Fibroblast of skin of abdomen (primary cell): ENCODE results near the gene GBX1.

Experiments used
- DNase-seq: peaks from one replicate; pipeline ENCODE4 v3.0.0-alpha.2; 2013

Gene GBX1

DNA sequence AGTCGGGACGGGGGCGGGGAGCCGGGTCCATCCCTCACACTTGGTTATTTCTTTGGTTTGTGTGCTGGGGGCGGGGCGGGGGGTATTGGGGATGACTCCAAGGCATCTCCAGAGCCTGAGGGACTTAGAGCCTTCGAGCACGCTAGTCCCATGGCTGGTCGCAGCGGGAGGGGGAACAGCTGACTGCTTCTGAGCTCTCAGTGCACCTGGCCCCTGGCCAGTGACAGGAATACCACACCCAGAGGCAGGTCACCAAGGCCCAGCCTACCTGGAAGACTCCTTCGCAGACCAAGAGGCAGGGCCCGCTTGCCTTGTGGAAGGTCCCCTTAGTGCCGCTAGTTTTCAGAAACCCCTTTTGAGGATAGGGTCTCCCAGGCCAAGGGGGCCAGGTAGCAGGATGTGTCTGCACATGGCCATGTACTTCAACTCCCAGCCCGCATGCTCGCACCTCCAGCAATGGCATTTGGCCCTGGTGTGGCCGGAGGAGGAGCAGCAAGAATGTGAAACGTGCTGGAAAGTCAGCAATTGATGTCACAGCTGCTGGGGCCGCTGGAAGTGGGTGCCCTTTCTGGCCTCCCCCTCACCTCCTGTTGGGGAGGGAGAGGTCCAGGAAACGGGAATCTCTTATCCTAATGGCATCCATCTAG lies 40.9 kb downstream of the GBX1 start:
- DNase-seq = no peak

DNA sequence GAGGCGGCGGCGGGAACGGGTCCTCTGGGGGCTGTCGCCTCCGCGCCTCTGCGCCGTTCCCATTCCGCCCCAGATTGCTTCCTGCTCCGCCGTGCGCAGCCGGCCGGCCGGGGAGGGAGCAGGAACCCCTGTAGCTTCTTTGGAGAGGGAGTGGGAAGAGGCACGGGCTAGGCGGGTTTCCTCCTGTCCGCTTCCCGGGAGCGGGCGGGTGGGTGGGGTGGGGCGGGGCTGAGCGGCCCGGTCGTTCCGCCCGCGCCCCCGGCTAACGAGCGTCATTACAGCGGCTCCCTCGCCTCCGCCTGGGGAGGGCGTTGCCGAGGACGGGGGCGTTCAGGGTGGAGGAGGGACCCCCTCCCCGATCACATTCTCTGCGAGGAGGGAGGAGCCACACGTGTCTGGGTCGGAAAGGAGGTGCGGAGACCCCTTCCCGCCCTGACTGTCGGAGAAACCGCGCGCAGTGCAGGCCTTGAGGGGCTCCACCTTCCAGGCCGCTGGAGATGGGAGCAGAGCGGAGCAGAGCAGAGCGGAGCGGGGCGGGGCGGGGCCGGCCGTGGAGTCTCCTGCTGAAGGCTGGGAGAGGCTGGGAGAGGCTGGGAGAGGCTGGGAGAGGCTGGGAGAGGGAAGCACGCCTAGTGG lies 41.5 kb downstream of the GBX1 start:
- DNase-seq = peak; percentile 6

DNA sequence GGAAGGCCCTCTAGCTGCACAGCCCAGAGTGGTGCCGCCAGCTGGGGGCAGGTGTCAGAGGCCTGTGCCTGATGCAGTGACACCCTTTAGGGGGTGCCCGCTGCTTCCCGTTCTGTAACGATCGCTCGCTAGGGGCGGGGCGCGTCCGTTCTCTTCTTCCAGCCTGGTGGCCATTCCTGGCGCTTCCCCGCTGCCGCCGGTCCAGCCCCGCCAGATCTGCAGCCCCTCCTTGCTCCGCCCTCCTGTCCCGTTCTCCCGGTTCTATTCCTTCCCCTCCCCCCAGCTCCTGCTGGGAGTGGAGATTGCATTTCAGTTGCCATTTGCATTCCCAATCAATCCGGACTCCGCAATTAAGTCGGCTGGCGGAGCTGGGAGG lies 42.0 kb downstream of the GBX1 start:
- DNase-seq = peak; percentile 31

DNA sequence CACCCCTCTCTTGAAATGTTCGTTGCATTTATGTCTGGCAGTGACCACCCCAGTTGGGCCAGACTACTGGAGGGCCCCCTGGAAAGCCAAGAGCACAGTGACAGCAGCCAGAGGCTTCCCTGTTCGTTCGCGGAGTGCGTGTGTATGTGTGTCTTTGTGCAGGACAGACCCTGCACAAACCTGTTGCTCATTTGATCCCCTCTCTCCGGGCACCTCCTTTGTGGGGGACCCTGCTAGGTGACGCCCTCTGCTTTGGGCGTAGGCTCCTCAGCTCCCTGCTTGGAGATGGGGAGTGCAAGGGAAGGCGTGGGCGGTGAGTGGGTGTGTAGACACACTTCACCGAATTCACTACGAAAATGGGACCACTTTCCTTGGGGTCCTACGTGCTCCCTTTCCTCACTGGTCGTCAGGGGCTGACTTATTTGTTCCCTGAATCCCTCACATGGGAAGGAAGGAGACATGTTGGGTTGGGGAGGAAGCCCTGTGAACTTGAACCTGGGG lies 42.5 kb downstream of the GBX1 start:
- DNase-seq = no peak

DNA sequence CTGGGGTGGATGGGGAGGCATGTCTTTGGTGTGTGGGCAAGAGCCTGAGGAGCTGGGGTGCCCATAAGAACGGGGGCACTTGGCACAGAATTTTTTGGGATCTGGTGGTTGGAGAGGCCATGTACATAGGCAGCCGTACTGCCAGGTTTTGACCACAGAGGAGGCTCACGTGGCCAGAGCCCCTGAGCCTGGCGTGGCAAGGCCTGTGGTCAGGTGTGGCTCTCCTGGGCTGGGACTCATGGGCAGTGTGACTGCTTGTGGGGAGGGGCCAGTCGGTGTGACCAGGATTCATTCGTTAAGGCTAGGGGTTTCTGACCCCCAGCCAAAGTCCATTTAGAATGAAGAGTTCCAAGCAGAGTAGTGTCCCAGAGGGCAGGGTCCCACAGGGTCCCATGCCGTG lies 43.0 kb downstream of the GBX1 start:
- no peak for DNase-seq

DNA sequence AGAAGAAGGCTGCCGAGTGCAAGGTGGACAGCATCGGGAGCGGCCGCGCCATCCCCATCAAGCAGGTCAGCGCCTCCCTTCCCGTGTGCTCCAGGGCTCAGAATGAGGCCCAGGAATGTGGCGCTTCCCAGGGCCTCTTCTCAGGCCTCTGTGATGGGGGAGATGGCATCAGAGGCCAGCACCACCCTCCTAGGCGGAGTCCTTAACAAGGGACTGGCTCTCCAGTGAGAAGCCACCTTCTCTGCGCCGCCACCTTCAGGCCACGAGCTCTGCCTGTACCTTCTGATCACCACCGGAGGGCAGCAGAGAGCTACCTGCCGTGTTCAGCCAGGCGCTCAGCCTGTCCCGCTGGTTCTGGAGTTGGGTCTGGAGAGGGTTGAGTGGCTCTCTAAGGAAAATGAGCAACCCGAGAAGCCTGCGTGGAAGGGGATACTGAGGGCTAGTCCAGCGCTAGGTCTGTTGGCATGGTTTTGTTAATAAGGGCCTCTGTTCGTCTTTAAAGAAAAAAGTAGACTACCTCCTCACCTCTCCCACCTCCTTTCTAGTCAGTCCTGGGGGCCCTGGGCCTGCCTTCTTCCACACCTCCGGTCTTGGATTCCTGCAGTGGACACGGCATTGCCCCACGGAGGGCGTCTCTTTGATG lies 43.6 kb downstream of the GBX1 start:
- DNase-seq = peak; percentile 73

DNA sequence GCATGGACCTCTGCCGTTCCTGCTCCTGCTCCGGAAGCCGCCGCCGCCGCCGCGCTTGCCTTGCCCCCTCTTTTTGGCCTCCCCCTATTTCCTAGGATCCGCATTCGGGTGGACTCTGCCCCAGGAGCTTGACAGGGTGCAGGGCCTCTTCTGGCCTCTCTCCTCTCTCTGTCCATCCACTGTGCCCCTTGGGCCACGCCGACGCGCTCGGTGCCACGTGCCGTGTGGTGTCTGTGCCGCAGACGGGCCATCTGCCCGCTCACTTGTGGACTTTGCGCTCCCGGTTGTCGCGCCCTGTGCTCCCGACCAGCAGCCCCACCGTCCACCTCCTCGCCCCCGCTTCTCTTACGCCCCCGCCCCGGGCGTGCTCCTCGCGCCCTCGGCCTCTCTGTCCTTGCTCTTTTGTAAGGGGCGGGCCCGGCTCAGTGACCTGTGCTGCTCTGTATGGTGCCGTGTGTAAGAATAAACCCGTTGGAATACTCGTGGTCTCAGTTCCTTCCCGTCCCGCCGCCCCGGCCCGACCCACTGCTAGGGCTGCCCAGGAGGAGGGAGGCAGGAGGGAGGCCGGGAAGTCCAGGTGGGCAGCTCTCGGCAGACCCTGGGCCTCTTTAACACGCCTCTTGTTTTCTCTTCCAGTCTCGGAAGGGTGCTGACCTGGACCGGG lies 44.2 kb downstream of the GBX1 start:
- DNase-seq = no peak

DNA sequence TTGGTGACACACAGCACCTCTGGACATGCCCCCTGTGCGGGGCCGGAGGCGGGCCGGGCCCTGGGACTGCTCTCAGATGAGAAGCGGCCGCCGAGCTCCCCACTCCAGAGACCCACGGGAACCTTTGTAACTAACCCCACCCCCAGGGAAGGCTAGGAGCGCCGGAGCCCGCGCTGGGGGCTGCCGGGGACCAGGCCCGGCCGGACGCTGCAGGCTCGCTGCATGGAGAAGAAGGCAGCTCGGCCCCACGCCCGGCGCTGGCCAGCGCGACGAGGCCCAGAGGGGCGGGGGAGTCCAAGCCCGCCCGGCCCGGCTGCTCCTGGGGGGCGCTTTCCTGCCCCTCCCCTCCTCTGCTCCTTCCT lies 44.7 kb downstream of the GBX1 start:
- DNase-seq = no peak

DNA sequence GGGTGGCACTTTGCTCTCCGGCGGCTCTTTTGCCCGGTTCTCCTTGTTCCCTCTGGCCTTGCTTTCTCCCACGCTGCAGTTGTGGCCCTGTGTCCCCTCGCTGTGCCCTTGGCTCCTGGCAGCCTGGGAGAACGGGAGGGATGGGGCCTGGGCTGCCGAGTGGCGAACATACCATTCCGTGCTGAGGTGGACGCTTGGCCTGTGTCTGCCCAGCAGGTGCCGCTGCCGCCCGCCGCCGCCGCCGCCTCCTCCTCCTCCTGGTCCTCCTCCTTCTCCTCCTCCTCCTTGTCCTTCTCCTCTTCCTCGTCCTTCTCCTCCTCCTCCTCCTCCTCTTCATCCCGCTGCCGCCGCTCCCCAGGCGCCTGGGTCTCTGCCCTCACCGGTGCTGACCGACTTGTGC lies 45.2 kb downstream of the GBX1 start:
- DNase-seq = no peak

DNA sequence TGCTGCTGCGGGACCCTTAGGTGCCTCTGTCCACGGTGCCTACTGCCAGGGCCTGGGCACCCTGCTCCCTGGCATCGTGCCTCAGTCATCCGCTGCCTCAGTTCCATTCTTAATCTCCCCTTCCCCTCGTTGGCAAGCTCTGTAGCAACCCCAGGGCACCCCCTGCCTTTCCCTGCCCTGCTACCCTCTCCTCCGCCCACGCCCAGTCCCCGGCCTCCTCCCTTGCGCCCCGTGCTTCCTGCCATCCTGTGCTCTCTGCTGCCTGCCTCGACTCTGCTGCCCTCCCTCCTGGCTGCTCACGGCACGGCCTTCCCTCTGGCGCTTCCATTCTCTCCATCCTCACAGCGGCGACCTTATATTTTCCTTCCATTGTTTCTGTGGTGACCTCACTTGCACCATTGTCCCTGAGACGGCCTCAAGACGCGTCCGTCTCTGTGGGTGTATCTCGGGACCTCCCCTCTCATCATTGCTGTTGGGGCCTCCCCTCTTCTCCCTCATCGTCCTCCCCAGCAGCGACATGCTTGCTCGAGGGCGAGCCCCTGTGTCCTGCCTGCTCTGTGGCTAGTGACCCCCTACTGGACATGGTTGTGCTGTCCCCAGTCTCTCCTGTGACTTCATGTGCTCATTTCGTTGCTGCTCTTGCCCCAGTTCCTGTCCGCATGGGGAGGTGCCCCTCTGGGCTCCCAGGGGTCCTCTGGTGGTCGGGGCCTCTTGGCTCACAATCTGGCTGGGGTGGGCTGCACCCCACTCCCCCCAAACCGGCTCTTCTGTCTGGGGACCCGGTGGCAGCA lies 45.9 kb downstream of the GBX1 start:
- DNase-seq = no peak

DNA sequence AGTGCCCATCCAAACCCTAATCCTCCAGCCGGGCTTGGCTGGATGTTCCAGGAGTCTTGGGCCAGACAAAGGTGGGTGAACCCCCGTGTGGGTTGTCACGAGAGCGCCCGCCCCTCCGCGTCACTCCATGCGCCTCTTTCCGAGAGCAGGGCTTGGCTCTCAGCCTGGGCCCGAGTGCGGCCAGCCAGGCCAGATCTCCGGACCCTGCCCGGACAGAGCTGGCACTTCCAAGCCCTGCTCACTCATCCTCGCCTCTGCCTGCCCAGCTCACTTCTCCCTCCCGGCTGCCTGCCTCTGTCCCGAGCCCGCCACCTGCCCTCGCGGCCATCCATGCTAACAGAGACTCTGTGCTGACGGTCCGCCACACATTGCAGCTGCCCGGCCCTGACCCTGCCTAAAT lies 46.6 kb downstream of the GBX1 start:
- DNase-seq = no peak

DNA sequence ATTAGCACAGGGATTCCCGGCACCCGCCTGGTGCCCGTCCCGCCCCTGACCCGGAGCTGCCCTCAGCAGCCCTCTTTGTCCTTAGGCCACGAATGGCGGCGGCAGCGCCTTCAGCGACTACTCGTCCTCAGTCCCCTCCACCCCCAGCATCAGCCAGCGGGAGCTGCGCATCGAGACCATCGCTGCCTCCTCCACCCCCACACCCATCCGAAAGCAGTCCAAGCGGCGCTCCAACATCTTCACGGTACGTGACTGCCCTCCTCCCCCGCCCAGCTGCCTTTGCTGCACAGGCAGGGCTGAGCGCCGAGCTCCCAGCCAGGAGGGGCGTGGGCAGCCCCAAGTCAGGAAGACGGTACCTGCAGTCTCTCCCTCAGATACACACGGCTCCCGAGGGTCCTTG lies 47.6 kb downstream of the GBX1 start:
- DNase-seq = no peak

DNA sequence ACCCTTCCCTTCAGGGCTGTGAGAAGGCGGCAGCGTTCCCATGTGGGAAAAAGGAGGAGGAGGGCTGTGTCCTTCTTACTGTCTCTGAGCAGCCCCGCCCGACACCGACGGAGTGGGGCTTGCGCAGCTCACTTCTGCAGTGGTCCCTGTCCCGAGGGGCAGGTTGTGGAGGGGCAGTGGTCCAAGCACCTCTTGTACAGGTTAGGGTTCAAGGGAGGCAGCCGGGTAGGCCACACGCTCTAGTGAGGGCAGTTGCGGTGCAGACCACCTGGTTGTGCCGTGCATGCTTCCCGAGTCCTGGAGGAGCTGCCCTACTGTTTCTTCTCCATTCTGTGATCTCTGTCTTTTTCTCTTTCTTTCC lies 48.5 kb downstream of the GBX1 start:
- no peak for DNase-seq

DNA sequence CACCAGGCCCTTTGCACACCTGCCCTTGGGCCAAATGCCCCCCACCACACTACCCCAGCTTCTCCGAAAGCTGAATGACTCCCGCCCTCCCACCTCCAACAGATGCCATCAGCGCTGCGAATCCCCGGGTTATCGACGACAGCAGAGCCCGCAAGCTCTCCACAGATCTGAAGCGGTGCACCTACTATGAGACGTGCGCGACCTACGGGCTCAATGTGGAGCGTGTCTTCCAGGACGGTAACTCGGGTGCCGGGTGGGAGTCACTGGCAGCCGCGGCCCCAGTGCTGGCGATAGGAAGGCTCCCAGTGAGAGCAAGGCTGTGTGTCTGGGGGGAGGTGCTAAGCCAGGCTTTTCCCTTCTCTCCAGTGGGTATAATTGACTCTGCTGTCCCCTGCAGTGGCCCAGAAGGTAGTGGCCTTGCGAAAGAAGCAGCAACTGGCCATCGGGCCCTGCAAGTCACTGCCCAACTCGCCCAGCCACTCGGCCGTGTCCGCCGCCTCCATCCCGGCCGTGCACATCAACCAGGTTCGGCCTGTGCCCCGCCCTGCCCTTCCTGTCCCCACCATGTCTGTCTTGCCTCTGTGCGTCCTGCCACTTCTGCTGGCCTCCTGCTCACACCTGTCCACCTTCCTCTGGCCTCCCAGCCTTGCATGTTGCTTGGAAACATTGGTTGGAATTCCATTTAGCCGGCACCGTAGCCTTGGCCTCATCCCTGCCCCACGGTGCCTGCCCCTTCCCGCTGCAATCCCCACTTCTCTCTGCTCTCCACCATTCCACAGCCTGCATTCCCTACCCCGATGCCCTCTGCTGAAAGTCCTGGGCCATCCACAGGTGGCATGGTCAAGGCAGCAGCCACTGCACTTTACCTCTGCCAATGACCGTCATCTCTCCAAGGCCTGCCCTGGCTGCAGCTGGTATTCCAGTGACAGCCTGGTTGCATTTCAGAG lies 49.1 kb downstream of the GBX1 start:
- DNase-seq = no peak

DNA sequence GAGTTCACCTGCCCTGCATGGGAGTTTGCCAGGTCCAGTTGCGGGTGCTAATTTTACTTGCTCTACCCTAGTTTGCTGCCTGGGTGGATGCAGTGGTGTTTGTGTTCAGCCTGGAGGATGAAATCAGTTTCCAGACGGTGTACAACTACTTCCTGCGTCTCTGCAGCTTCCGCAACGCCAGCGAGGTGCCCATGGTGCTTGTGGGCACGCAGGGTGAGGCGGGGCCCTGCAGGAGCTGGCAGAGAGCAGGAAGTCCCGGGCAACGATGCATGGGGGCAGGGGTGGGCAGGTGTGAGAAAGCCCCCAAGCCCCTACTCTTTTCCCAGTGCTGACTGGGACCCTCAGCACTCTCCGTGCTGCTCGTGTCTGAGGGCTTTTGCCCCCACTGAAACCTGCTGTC lies 49.9 kb downstream of the GBX1 start:
- no peak for DNase-seq

DNA sequence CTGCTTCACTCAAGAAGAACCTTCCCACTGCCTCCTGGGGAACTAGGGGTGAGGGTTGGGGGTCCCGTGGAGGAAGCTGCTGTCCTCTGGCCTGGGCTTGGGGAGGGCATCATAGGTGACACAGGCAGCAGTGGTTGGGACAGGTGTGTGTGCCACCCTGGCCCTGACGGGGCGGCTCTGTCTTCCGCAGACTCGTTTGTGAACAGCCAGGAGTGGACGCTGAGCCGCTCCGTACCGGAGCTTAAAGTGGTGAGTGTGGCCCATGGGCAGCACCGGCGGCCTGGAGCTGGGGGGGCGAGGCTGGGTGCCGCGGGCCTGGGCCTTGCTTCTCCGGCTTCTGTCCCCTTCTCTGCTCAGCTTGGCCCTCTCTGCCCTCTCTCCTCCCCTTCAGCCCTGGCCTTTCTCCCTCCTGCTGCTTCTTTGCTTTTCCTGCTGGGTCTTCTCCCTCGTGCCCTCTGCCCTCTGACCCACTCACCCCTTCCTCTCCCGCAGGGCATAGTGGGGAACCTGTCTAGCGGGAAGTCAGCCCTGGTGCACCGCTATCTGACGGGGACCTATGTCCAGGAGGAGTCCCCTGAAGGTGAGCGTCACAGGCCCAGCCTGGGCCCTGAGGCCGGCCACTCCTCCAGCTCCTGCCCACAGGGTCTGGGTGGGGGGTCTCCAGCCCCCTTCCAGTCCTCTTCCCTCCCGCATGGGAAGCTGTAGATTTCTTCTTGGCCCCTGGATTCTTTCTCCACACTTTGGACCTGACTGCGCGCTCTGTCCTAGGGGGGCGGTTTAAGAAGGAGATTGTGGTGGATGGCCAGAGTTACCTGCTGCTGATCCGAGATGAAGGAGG lies 50.7 kb downstream of the GBX1 start:
- DNase-seq = no peak

DNA sequence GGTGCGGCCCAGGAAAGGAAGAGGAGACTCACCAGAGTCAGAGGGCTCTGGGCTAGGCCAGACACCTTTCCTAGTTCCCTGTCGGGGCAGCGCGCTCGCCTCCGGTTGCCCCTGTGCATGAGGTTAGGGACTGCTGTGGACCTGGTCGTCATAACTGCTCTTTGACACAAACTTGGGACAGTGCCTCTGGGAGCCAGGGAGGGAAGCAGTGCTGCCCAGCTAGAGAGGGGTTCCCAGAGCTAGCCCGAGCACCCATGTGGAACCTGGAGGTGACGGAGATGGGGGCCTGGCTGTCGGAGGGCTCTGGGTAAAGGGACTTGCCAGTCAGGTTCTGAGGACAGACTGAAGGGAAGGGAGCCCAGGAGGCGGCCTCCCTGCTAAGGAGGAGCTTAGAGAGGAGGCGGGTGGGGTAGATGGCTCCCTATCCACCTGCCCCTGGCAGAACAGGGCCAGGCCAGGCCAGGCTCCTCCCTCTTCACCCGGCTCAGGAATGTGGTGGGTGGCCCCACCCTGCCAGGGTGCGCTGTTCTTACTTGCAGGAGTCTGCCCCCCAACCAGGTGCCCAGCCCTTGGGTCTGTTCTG lies 51.6 kb downstream of the GBX1 start:
- DNase-seq = no peak

DNA sequence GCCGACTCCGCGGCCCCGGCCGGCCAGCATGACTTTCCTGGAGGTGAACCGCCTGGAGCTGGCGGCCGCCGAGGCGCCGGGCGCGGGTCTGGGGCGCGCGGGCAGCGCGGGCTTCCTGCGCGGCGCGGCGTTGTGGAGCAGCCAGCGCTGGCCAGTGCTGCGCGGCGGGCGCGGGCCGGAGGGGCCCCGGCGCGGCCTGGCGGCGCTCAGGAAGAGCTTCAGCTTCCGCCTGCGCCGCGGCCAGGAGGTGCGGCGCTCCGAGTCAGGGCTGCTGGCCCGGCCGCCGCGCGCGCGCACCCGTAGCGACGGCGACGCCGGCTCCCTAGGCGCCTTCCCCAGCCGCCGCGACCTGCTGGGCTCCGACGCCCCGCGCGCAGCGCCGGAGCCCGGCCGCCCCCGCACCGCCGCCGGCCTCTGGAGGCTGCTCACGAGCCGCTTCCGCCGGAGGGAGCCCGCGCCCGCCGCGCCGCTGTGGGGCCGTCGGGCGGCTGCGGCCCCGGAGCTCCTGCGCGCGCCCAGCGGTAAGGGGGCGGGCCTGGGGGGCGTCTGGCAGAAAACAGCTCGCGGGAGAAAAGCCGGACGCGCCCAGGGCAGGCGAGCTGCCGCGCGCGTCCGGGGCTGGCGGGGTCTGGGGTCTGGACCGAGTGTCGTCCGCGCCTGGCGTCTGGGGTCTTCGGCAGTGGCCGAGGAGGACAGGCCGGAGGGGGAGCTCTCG lies 52.2 kb downstream of the GBX1 start:
- peak; percentile 25 for DNase-seq
